Colon (tissue), 2 donors: ENCODE data around the gene IFI30.

Source experiments
- FAIRE-seq: peaks from 2 replicates; lab custom pipeline; 2012; peaks lifted over from hg19 to GRCh38; lab: Jason Lieb, UNC
- donor health status: control.
- donor health status: control.

Gene IFI30

DNA sequence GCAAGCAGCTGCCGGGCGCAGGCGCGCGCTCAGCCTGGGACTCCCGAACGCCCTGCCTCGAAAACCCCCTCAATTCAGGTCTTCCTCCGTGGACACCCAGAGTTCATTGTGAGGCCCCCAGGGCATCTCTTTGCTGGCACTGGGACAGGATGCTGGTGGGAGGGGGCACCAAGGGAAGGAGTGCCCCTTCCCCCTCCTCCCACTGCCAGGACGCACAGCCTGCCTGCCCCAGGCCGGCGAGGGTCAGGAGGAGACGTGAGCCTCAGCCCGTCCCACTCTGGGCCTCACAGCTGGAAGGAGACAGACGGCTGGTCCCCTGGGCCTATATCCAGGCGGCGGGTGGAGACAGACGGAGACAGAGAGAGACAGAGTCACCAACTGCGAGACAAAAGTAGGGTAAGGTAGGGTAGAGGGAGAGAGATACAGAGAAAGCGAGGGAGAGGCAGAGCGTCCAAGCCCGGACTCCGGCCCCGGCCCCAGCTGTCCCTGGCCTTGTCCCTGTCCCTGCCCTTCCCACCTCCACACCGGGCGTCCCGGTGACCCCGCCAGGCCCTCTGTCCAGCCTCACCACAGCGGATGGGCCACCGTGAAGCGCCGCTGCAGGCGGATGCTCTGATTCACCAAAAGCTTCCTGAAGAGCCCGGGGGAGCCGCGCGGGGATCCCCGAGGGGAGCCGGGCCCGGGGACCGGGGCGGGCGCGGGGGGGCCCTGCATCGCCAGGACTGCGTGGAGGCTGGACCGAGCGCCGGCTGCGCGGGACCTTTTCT is 52.3 kb downstream of the IFI30 start, which contains the start of gene PDE4C:
PDE4C (minus strand) TSS at position 737 of the 767 bp plus-strand sequence; CDS start at position 714, 23 bp downstream.
- no peak for FAIRE-seq

DNA sequence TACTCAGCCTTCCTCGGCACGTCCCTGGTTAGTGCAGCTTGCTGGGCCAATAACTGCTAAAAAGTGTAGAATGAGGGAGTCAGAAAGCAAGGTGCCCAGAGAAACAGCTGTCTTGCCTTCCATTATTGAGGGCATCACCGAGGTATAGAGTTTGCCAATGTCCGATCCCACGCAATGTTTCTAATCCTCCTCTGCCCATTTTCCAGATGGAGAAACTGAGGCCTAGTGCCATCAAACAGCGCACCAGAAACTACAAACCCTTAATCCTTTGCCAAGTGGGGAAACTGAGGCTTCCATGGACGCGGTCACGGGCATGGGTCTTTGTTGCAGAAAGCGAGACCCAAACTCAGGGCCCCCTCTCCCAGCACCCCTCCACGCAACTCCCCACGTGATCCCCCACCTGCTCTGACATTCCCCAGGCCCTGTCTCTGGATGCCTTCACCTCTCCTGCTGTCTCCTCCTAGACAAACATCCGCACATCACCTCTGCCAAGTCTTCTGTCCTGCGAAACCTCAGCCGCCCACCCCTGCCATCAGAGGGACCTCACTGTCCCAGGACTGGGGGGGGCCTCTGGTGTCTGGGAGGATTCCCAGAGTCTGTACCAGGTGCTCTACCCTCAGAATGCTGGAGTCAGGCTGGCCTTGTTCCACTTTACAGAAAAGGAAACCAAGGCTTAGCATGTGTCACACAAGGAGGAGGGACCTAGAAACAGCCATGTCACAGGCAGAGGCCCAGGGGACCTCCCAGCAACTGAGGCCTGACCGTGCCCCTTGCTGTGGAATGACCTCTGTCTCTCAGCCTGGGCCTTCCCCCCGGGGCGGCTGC is 53.6 kb downstream of the IFI30 start:
- no peak for FAIRE-seq
